Spleen (tissue), 11 donors: ENCODE results near the gene ATOH1. TPM values are rescaled to one million over a fixed set of nuclear protein-coding genes. Genes with fewer than 3 reads are reported as not detected.

ENCODE experiments used
- DNase-seq: peaks from one replicate; pipeline ENCODE4 v3.0.0-alpha.2; 2020
- H3K27ac ChIP-seq, 8 donors: fragments of 200-600 bp; sonication (generic) in 7 of 8; 1 replicate in 4 of 8; 2 replicates in 4 of 8; pipeline versions ENCODE4 v1.5.0 to v1.8.0; 2016 to 2021; ENCODE audit warnings: inconsistent platforms in 4 of 8, mild to moderate bottlenecking in 4 of 8, moderate library complexity in 1 of 8
- H3K27me3 ChIP-seq, 7 donors: fragments of 200-600 bp; sonication (generic) in 6 of 7; replicated peaks in 1 of 7; 1 replicate in 4 of 7; 2 replicates in 3 of 7; pipeline versions ENCODE4 v1.5.0 to v1.8.0; 2016 to 2021; ENCODE audit warnings: inconsistent platforms in 3 of 7, mild to moderate bottlenecking in 1 of 7
- H3K36me3 ChIP-seq, 6 donors: fragments of 200-600 bp; sonication (generic) in 5 of 6; 1 replicate in 4 of 6; 2 replicates in 2 of 6; pipeline versions ENCODE4 v1.5.0 to v1.8.0; 2016 to 2021; ENCODE audit warnings: inconsistent platforms in 2 of 6
- H3K4me1 ChIP-seq, 6 donors: fragments of 200-600 bp; sonication (generic) in 5 of 6; 1 replicate in 3 of 6; 2 replicates in 3 of 6; pipeline versions ENCODE4 v1.5.0 to v1.8.0; 2016 to 2021; ENCODE audit warnings: inconsistent platforms in 3 of 6
- H3K4me3 ChIP-seq, 8 donors: fragments of 200-600 bp; sonication (generic) in 7 of 8; 1 replicate in 4 of 8; 2 replicates in 4 of 8; pipeline versions ENCODE4 v1.5.0 to v1.8.0; 2016 to 2021; ENCODE audit warnings: inconsistent platforms in 4 of 8, mild to moderate bottlenecking in 4 of 8, moderate library complexity in 2 of 8
- H3K9me3 ChIP-seq, 8 donors: fragments of 200-600 bp; sonication (generic) in 7 of 8; 1 replicate in 4 of 8; 2 replicates in 4 of 8; pipeline versions ENCODE4 v1.5.0 to v1.8.0; 2016 to 2021; ENCODE audit warnings: inconsistent platforms in 4 of 8
- POLR2A ChIP-seq, 3 donors: fragments of 450-650 bp; IDR thresholded peaks; one replicate each; pipeline ENCODE4 v1.5.1; 2017; ENCODE audit warnings: antibody characterized with exemption in 3 of 3, mild to moderate bottlenecking in 1 of 3
- POLR2AphosphoS5 ChIP-seq, 3 donors: sonication (generic); formaldehyde crosslinking; IDR thresholded peaks; one replicate each; pipeline ENCODE4 v1.5.1; 2017; ENCODE audit warnings: antibody characterized with exemption in 3 of 3
- WGBS, 5 donors: extraction: QIAGEN DNeasy Blood & Tissue Kit in 3 of 5; methylation state at CpG; one replicate each; pipeline versions ENCODE4 v1.1.5 to v1.1.7; 2013 to 2018; 5-methylcytosine and 5-hydroxymethylcytosine counted together
- intact Hi-C: fragments of 100-400 bp; cut with DNase I; formaldehyde crosslinking; loops from one replicate; pipeline ENCODE4 v1.15.0; 2023; ENCODE audit warnings: low total_unique reads
- polyA plus RNA-seq, 3 donors: library from polyadenylated mRNA; stranded (reverse); fragments of 200-250 nt; gene quantifications; one replicate each; pipeline ENCODE4 v1.2.1, GENCODE V29; 2013
- total RNA-seq, 7 donors: library from RNA; depleted of rRNA in 3 of 7; stranded (reverse); fragments of >200 nt in 3 of 7; fragmentation: NEBNext Ultra II Directional in 4 of 7; extraction: Animal tissue kit (Norgen Biotek cat#: 25700) in 4 of 7; gene quantifications; one replicate each; pipeline versions ENCODE4 v1.1.0 to v1.2.1, GENCODE V29; 2016 to 2021
- TF ChIP-seq, protein P1 (sequence below), 11 experiments: fragments of 200-600 bp in 7 of 11; fragments of 450-650 bp in 4 of 11; sonication (generic) in 4 of 11; IDR thresholded peaks in 8 of 11; conservative IDR thresholded peaks in 3 of 11; 1 replicate in 7 of 11; 2 replicates in 4 of 11; pipeline versions ENCODE4 v1.4.0 to v1.8.0; 2016 to 2021; ENCODE audit warnings: antibody characterized with exemption in 11 of 11, inconsistent platforms in 4 of 11, mild to moderate bottlenecking in 1 of 11
- donor health status: healthy with polysubstance abuse.
- donor health status: DM: no; HTN: no; CAD: no; lungs with moderate emphysema.
- donor health status: DM: no; HTN: no; CAD: no.
- donor health status: Bipolar disorder and iron deficiency.
- donor health status: healthy.
- donor health status: DM: no; HTN: no; CAD: no.
- donor health status: DM: yes; HTN: yes; CAD: no.

Gene ATOH1
- total and polyA plus RNA-seq, 10 donors, result not detected

- Histone ChIP-seq H3K4me1 (peaks cover 2 to 13% (median 5%) of the 10 kb centered on the region in 6 donors), H3K9me3 (no peaks in the 10 kb centered on the region), H3K36me3 (no peaks in the 10 kb centered on the region), H3K4me3 (no peak overlapping the region), H3K27me3 (peaks cover 5 to 80% (median 63%) of the 10 kb centered on the region in 7 donors), H3K27ac (no peak overlapping the region)
- 5 to 11% (median 9%) methylated on average over 35 to 42 of the region's 42 CpGs for WGBS, 5 donors
- intact Hi-C loops, result no loop called here
- DNase-seq, result no peak
- no peak for TF ChIP-seq POLR2A (IDR thresholded peaks at IDR 0.05)
- TF ChIP-seq POLR2AphosphoS5 (IDR thresholded peaks at IDR 0.05), result no peak
- TF ChIP-seq, protein P1, sequence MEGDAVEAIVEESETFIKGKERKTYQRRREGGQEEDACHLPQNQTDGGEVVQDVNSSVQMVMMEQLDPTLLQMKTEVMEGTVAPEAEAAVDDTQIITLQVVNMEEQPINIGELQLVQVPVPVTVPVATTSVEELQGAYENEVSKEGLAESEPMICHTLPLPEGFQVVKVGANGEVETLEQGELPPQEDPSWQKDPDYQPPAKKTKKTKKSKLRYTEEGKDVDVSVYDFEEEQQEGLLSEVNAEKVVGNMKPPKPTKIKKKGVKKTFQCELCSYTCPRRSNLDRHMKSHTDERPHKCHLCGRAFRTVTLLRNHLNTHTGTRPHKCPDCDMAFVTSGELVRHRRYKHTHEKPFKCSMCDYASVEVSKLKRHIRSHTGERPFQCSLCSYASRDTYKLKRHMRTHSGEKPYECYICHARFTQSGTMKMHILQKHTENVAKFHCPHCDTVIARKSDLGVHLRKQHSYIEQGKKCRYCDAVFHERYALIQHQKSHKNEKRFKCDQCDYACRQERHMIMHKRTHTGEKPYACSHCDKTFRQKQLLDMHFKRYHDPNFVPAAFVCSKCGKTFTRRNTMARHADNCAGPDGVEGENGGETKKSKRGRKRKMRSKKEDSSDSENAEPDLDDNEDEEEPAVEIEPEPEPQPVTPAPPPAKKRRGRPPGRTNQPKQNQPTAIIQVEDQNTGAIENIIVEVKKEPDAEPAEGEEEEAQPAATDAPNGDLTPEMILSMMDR (IDR thresholded peaks at IDR 0.05 in 8 of 11, conservative IDR thresholded peaks at IDR 0.05 in 3 of 11), result no peak
Measured at GRCh38 chr4:93834249-93835066, 5.9 kb downstream of the ATOH1 start.

GRCh38 chr4:93835929-93836328, 7.4 kb downstream of the ATOH1 start:
- Histone ChIP-seq H3K27me3 (peaks cover 0 to 71% (median 49%) of the 10 kb centered on the region in 7 donors), H3K36me3 (no peaks in the 10 kb centered on the region)
- WGBS, 5 donors, result 73 to 93% (median 81%) methylated on average over 1 of the region's 1 CpG

GRCh38 chr4:93839704-93840103, 11.2 kb downstream of the ATOH1 start:
- Histone ChIP-seq H3K4me3 (no peak overlapping the region), H3K9me3 (no peaks in the 10 kb centered on the region), H3K27me3 (peaks cover 0 to 33% (median 11%) of the 10 kb centered on the region in 7 donors), H3K4me1 (peaks cover 0 to 2% (median 0%) of the 10 kb centered on the region in 6 donors), H3K27ac (no peak overlapping the region), H3K36me3 (no peaks in the 10 kb centered on the region)
- DNase-seq, result no peak
- TF ChIP-seq, protein P1 (IDR thresholded peaks at IDR 0.05 in 8 of 11, conservative IDR thresholded peaks at IDR 0.05 in 3 of 11), result no peak
- TF ChIP-seq POLR2AphosphoS5 (IDR thresholded peaks at IDR 0.05) (no peak), POLR2A (IDR thresholded peaks at IDR 0.05) (no peak)
- WGBS, 5 donors, result 69 to 82% (median 79%) methylated on average over 4 of the region's 4 CpGs
- intact Hi-C loops, result no loop called here

More at GRCh38 chr4:93835929-93836328, 7.4 kb downstream of the ATOH1 start:
- no peak for TF ChIP-seq POLR2AphosphoS5 (IDR thresholded peaks at IDR 0.05)
- intact Hi-C loops, result no loop called here
- Histone ChIP-seq H3K27ac (no peak overlapping the region), H3K4me1 (peaks cover 0 to 6% (median 0%) of the 10 kb centered on the region in 6 donors), H3K9me3 (no peaks in the 10 kb centered on the region), H3K4me3 (no peak overlapping the region)
- no peak for DNase-seq

DNA sequence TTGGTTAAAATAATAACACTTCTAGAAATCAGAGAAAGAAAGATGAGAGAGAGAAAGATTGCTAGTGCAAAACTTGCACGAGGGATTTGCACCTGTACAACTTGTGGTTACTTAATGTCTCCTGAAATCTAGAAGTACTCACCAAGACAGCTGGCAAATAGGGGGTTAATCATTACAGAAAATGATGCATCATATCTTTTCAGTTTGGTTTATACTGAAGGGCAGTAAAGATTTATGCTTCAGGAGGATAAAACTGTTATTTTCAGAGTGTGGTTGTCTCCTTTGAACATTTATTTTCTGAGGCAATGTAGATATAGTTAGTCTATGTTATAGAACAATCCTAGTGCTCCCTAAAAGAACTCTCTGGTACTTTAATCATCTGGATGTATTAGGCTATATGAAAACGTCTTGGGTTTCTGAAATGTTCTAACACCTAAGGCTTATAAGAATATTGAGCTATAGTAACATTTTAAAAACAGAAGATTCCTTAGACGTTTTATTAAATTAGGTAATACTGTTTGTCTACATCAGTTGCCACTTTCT, 13.3 kb downstream of the ATOH1 start:
- TF ChIP-seq POLR2AphosphoS5 (IDR thresholded peaks at IDR 0.05) (no peak), POLR2A (IDR thresholded peaks at IDR 0.05) (no peak)
- TF ChIP-seq, protein P1 (IDR thresholded peaks at IDR 0.05 in 8 of 11, conservative IDR thresholded peaks at IDR 0.05 in 3 of 11), result no peak
- H3K36me3 ChIP-seq, result no peaks in the 10 kb centered on the region
- DNase-seq, result no peak
- peaks cover 0 to 11% (median 0%) of the 10 kb centered on the region in 7 donors for H3K27me3 ChIP-seq
- 69 to 83% (median 76%) methylated on average over 3 of the region's 3 CpGs for WGBS, 5 donors
- H3K4me1 ChIP-seq, result no peaks in the 10 kb centered on the region
- H3K4me3 ChIP-seq, result no peak overlapping the region
- intact Hi-C loops, result no loop called here
- no peaks in the 10 kb centered on the region for H3K9me3 ChIP-seq
- H3K27ac ChIP-seq, result no peak overlapping the region
